ENCODE results near the gene SLC46A1. TPM values are rescaled to one million over a fixed set of nuclear protein-coding genes. Genes with fewer than 3 reads are reported as not detected.
A peak's percentile ranks its signal among the peaks of the same experiment; 100 is the strongest.

The SLC46A1 gene
- total RNA-seq, 3 donors from 2014 or later, result 11.2 to 22.7 (median 12.5) TPM

DNA sequence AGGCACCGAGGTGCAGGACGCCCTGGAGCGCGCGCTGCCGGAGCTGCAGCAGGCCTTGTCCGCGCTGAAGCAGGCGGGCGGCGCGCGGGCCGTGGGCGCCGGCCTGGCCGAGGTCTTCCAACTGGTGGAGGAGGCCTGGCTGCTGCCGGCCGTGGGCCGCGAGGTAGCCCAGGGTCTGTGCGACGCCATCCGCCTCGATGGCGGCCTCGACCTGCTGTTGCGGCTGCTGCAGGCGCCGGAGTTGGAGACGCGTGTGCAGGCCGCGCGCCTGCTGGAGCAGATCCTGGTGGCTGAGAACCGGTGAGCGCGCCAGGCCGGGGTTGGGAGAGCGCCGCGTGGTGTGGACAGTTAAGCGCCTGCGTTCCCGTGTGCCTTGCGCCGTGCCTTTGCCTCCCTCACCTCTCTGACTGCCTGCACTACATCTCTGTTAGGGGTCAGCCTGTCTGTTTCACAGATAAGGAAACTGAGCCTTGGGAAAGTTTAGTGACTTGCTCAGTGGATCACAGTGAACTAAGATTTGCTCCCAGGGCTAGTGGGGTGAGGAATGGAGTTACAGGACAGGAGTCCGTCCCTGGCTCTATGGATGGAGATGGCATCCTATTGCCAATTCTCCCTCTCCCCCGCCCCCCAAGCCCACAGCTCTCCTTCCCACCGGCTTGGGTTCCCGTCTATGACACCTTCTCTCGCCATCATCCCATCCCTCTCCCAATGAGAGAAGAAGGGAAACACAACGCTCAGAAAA lies 33.6 kb downstream of the SLC46A1 start:
- peak overlapping the region; percentile 49 to 85 (median 58) for H3K4me3 ChIP-seq
- H3K27me3 ChIP-seq, result no peaks in the 10 kb centered on the region
- H3K4me1 ChIP-seq, result no peaks in the 10 kb centered on the region
- no peaks in the 10 kb centered on the region for H3K9me3 ChIP-seq
- intact Hi-C loops (cut with DNase I; ENCODE audit: low total_unique reads), result no loop called here
- TF ChIP-seq POLR2A (IDR thresholded peaks at IDR 0.05), result no peak
- no peak for TF ChIP-seq POLR2AphosphoS5 (IDR thresholded peaks at IDR 0.05)
- no peak for TF ChIP-seq CTCF (IDR thresholded peaks at IDR 0.05)
- H3K27ac ChIP-seq, result peak overlapping the region; percentile 58 to 78
- no peak for DNase-seq (ENCODE audit: low spot score in 2 of 2)
- H3K36me3 ChIP-seq, result no peaks in the 10 kb centered on the region

DNA sequence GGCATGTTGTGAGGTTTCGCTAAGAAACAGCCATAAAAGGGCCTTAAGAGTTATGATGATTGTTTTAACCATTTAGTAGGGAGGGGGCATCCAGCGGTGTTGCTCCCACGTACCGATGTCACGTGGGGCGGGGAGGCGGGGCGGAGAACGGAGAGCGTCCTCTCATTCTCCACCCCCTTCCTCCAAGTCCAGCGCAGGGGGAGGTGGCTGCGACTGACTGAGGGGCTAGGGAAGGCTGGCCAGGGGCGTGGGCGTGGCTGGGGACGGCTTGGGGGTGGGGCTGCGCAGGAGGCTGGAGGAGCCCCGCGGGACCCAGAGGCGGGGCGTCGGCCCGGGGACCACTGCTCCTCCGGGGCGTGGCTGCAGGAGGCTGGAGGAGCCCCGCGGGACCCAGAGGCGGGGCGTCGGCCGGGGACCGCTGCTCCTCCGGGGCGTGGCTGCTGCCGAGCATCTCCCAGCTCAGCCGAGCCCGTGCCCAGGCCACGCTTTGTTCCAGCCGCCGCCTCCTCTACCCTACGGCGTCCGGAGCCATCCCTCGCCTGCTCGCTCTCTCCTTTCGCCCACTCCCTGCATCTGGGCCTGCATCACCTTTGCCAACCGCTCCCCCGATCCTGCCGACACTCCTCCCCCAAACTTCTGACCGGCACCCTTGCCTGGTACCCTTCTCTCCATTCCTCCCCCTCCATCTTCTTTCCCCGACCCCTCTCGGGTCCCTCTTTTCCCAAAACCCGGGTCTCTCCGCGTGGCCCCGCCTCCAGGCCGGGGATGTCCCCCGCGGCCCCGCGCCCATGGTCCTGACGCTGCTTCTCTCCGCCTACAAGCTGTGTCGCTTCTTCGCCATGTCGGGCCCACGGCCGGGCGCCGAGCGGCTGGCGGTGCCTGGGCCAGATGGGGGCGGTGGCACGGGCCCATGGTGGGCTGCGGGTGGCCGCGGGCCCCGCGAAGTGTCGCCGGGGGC lies 34.5 kb downstream of the SLC46A1 start, which contains the start of gene SARM1:
Gene SARM1, plus strand, starts transcription at position 450 of the 958 bp plus-strand sequence. Its CDS starts 339 bp downstream, at position 789.
- TF ChIP-seq POLR2A (IDR thresholded peaks at IDR 0.05) (no peak), CTCF (IDR thresholded peaks at IDR 0.05) (no peak), POLR2AphosphoS5 (IDR thresholded peaks at IDR 0.05) (no peak)
- H3K4me1 ChIP-seq, result no peaks in the 10 kb centered on the region
- peak within 1 kb of the TSS; percentile 58 to 78 for H3K27ac ChIP-seq
- intact Hi-C loops (cut with DNase I; ENCODE audit: low total_unique reads), result no loop called here
- H3K27me3 ChIP-seq, result no peaks in the 10 kb centered on the region
- peak within 1 kb of the TSS; percentile 49 to 85 (median 58) for H3K4me3 ChIP-seq
- DNase-seq (ENCODE audit: low spot score in 2 of 2), result peak in 1 of 2 donors; percentile 72
- no peaks in the 10 kb centered on the region for H3K36me3 ChIP-seq
- H3K9me3 ChIP-seq, result no peaks in the 10 kb centered on the region

- Histone ChIP-seq H3K9me3 (no peaks in the 10 kb centered on the region), H3K27me3 (no peaks in the 10 kb centered on the region), H3K27ac (peak overlapping the region; percentile 34 to 78), H3K36me3 (no peaks in the 10 kb centered on the region), H3K4me1 (no peaks in the 10 kb centered on the region), H3K4me3 (peak overlapping the region in 2 of 3 donors; percentile 58 to 85)
- TF ChIP-seq POLR2AphosphoS5 (IDR thresholded peaks at IDR 0.05) (no peak), CTCF (IDR thresholded peaks at IDR 0.05) (no peak), POLR2A (IDR thresholded peaks at IDR 0.05) (no peak)
- no peak for DNase-seq (ENCODE audit: low spot score in 2 of 2)
- intact Hi-C loops (cut with DNase I; ENCODE audit: low total_unique reads), result no loop called here
These were observed 35.3 kb downstream of the SLC46A1 start for GRCh38 chr17:28370744-28371103.

DNA sequence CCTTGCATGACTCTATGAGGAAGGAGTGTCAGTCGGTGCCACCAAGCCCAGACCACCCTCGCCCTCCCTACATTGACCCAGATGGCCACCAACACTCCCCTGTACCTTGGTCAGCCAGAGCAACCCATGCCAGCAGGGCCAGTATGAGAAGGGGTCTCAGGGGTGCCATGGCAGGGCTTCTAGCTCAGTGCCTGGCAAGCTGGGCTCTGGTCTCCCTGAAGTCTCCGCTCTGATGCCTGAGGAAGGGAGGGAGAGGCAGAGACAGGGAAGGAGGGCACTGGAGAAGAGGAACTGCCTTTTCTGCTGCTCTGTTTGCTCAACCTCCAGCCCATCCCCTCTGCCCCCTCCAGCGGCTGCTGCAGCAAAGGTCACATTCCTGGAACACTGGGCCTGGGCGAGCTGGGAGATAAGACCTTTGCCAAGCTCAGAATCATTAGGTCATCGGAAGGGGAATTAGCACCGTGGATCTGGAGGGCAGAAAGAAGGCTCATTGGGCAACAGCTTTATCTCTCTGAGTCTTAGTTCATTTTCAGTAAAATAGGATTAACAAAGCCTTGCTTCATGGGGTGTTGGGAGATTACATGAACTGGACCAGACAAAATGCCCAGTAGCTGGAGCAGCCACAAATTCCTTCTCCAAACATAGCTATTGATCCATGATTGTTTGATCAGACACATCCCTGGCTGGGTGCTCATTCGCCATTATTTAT lies 35.8 kb downstream of the SLC46A1 start, which contains the start of gene VTN:
Gene VTN, minus strand, starts transcription at position 273 of the 709 bp plus-strand sequence. Its CDS starts 104 bp downstream, at position 169.
- no peak for DNase-seq (ENCODE audit: low spot score in 2 of 2)
- H3K27me3 ChIP-seq, result no peaks in the 10 kb centered on the region
- H3K27ac ChIP-seq, result peak within 1 kb of the TSS; percentile 34 to 78
- no peaks in the 10 kb centered on the region for H3K36me3 ChIP-seq
- TF ChIP-seq POLR2A (IDR thresholded peaks at IDR 0.05) (no peak), POLR2AphosphoS5 (IDR thresholded peaks at IDR 0.05) (no peak), CTCF (IDR thresholded peaks at IDR 0.05) (no peak)
- H3K4me3 ChIP-seq, result peak within 1 kb of the TSS; percentile 49 to 85 (median 58)
- no peaks in the 10 kb centered on the region for H3K4me1 ChIP-seq
- intact Hi-C loops (cut with DNase I; ENCODE audit: low total_unique reads), result no loop called here
- no peaks in the 10 kb centered on the region for H3K9me3 ChIP-seq
